GM12892 (cell line): Measurements from ENCODE around the gene GBA2.

Experiments used
- DNase-seq: peaks from one replicate; pipeline ENCODE4 v3.0.0; 2011; ENCODE audit not compliant: insufficient read length
- FAIRE-seq: peaks from 2 replicates; lab custom pipeline; 2011; peaks lifted over from hg19 to GRCh38; lab: Jason Lieb, UNC
- POLR2A ChIP-seq: IDR thresholded peaks from 2 replicates; pipeline ENCODE4 v1.6.1; 2011; ENCODE audit warnings: low read depth, low read length, control low read depth
- POLR2AphosphoS5 ChIP-seq: IDR thresholded peaks from 2 replicates; pipeline ENCODE4 v1.6.1; 2011; ENCODE audit warnings: low read depth, low read length, control low read depth
- TAF1 ChIP-seq: IDR thresholded peaks from 2 replicates; pipeline ENCODE4 v1.6.1; 2011; ENCODE audit warnings: low read depth, mild to moderate bottlenecking, control low read depth, low read length, borderline replicate concordance

The GBA2 gene

GRCh38 chr9:35783418-35783817 lies 34.4 kb upstream of the GBA2 start:
- FAIRE-seq (no peak), DNase-seq (no peak)
- no peak for TF ChIP-seq POLR2AphosphoS5
- no peak for TF ChIP-seq TAF1
- TF ChIP-seq POLR2A: no peak

GRCh38 chr9:35781066-35781465 lies 32.0 kb upstream of the GBA2 start:
- no peak for DNase-seq
- TF ChIP-seq TAF1 (no peak), POLR2A (no peak), POLR2AphosphoS5 (no peak)
- no peak for FAIRE-seq

- FAIRE-seq (no peak), DNase-seq (no peak)
- TF ChIP-seq TAF1 (no peak), POLR2AphosphoS5 (no peak), POLR2A (no peak)
Measured at GRCh38 chr9:35778496-35778895, 29.5 kb upstream of the GBA2 start.

- TF ChIP-seq POLR2AphosphoS5: no peak
- TF ChIP-seq POLR2A: no peak
- no peak for TF ChIP-seq TAF1
- FAIRE-seq (no peak), DNase-seq (no peak)
Measured at GRCh38 chr9:35776018-35776417, 27.0 kb upstream of the GBA2 start.

- no peak for TF ChIP-seq POLR2A
- no peak for TF ChIP-seq TAF1
- TF ChIP-seq POLR2AphosphoS5: no peak
- DNase-seq: no peak
- no peak for FAIRE-seq
Measured at GRCh38 chr9:35774907-35775635, 26.0 kb upstream of the GBA2 start.

- no peak for TF ChIP-seq POLR2AphosphoS5
- TF ChIP-seq TAF1: no peak
- TF ChIP-seq POLR2A: no peak
- FAIRE-seq: no peak
- DNase-seq: no peak
Measured at GRCh38 chr9:35771943-35772342, 22.9 kb upstream of the GBA2 start.

GRCh38 chr9:35771534-35771933 lies 22.5 kb upstream of the GBA2 start:
- TF ChIP-seq POLR2AphosphoS5 (no peak), POLR2A (no peak), TAF1 (no peak)
- no peak for DNase-seq
- no peak for FAIRE-seq

GRCh38 chr9:35771075-35771433 lies 22.0 kb upstream of the GBA2 start:
- FAIRE-seq: no peak
- TF ChIP-seq TAF1: no peak
- DNase-seq: no peak

GRCh38 chr9:35769763-35770162 lies 20.7 kb upstream of the GBA2 start:
- FAIRE-seq (no peak), DNase-seq (no peak)
- TF ChIP-seq TAF1 (no peak), POLR2A (no peak), POLR2AphosphoS5 (no peak)

GRCh38 chr9:35767458-35767857 lies 18.4 kb upstream of the GBA2 start:
- FAIRE-seq (no peak), DNase-seq (no peak)
- TF ChIP-seq POLR2A: no peak
- no peak for TF ChIP-seq POLR2AphosphoS5
- TF ChIP-seq TAF1: no peak

- TF ChIP-seq POLR2AphosphoS5 (no peak), POLR2A (no peak), TAF1 (no peak)
- DNase-seq (no peak), FAIRE-seq (no peak)
Measured at GRCh38 chr9:35766997-35767396, 18.0 kb upstream of the GBA2 start.

GRCh38 chr9:35763803-35764202 lies 14.8 kb upstream of the GBA2 start:
- FAIRE-seq (no peak), DNase-seq (no peak)
- no peak for TF ChIP-seq TAF1
- TF ChIP-seq POLR2A: no peak
- no peak for TF ChIP-seq POLR2AphosphoS5
